Right atrium auricular region (tissue), 2 donors: ENCODE results near the gene CGRRF1. TPM values are rescaled to one million over a fixed set of nuclear protein-coding genes. Genes with fewer than 3 reads are reported as not detected.

Experiments
- DNase-seq: peaks from one replicate; pipeline ENCODE4 v3.0.0-alpha.2; 2019; ENCODE audit warnings: low spot score
- H3K27ac ChIP-seq, 2 donors: fragments of 200-600 bp; sonication (generic); 1 replicate in 1 of 2; 2 replicates in 1 of 2; pipeline ENCODE4 v1.5.1; 2016 to 2019
- H3K27me3 ChIP-seq, 2 donors: fragments of 200-600 bp; sonication (generic); one replicate each; pipeline versions ENCODE4 v1.5.1 to v1.6.0; 2017 to 2019
- H3K36me3 ChIP-seq: fragments of 200-600 bp; sonication (generic); one replicate; pipeline ENCODE4 v1.5.1; 2016
- H3K4me1 ChIP-seq, 2 donors: fragments of 200-600 bp; sonication (generic); one replicate each; pipeline versions ENCODE4 v1.5.1 to v1.6.0; 2017 to 2019
- H3K4me3 ChIP-seq, 2 donors: fragments of 200-600 bp; sonication (generic); 1 replicate in 1 of 2; 2 replicates in 1 of 2; pipeline ENCODE4 v1.5.1; 2017 to 2019; ENCODE audit warnings: mild to moderate bottlenecking in 1 of 2, moderate library complexity in 1 of 2
- H3K9me3 ChIP-seq, 2 donors: fragments of 200-600 bp; sonication (generic); one replicate each; pipeline ENCODE4 v1.5.1; 2019
- CTCF ChIP-seq, 2 donors: fragments of 200-600 bp; sonication (generic); IDR thresholded peaks; one replicate each; pipeline ENCODE4 v1.5.1; 2019; ENCODE audit warnings: antibody characterized with exemption in 2 of 2
- total RNA-seq, 2 donors: library from RNA; depleted of rRNA; stranded (reverse); fragments of >200 nt; gene quantifications; one replicate each; pipeline ENCODE4 v1.1.0, GENCODE V29; 2016

CGRRF1 gene
- total RNA-seq, 2 donors from 2014 or later, result 12.4 to 17.4 TPM

DNA sequence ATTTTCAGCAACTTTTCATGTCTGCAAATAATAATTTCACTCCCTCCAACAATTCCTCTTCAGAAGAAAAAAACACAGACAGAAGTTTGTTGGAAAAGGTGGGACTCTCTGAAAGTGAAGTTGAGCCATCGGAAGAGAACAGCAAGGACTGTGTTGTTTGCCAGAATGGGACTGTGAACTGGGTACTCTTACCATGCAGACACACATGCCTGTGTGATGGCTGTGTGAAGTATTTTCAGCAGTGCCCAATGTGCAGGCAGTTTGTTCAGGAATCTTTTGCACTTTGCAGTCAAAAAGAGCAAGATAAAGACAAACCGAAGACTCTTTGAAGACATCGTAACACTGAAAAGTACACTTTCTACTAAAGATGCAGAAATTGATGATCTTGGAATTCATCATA, 28.3 kb downstream of the CGRRF1 start:
- TF ChIP-seq CTCF (IDR thresholded peaks at IDR 0.05), result no peak
- no peaks in the 10 kb centered on the region for H3K27me3 ChIP-seq
- H3K4me1 ChIP-seq, result peaks cover 0 to 7% of the 10 kb centered on the region in 2 donors
- H3K4me3 ChIP-seq, result no peak overlapping the region
- no peak for DNase-seq
- H3K36me3 ChIP-seq, result peaks cover 10% of the 10 kb centered on the region
- H3K27ac ChIP-seq, result no peak overlapping the region
- H3K9me3 ChIP-seq, result no peaks in the 10 kb centered on the region

DNA sequence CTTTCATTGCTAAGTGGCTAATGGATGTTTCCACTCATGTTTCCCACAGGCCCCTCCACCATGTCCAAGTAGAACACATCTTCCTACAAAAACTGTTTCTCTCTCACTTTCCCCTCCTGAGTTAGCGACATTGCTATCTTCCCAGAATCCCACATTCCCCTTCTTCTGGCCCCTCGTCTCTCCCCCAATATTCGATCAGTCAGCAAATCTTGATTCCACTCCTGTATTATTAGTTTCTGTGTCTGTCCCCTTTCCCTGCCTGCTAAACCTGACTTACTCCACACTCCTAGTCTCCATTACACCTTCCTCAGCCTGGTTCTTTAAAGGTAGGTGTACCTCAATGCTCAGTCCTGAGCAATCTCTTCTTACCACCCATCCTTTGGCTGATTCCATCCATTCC, 37.9 kb downstream of the CGRRF1 start:
- Histone ChIP-seq H3K4me3 (no peak overlapping the region), H3K27ac (no peak overlapping the region), H3K4me1 (no peaks in the 10 kb centered on the region), H3K27me3 (no peaks in the 10 kb centered on the region), H3K36me3 (no peaks in the 10 kb centered on the region), H3K9me3 (no peaks in the 10 kb centered on the region)
- no peak for DNase-seq
- TF ChIP-seq CTCF (IDR thresholded peaks at IDR 0.05), result no peak

DNA sequence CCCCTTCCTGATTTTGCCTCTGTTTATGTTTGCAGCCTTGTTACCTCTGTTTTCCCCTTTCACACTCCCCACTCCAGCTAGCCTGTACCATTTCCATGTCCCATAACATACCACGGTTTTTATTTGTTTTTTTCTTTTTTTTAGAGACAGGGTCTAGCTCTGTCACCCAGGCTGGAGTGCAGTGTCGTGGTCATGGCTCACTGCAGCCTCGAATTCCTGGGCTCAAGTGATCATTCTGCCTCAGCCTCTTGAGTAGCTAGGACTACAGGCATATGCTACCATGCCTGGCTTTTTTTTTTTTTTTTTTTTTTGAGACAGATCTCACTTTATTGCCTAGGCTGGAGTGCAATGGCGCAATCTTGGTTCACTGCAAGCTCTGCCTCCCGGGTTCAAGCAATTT, 38.8 kb downstream of the CGRRF1 start:
- Histone ChIP-seq H3K4me3 (no peak overlapping the region), H3K9me3 (no peaks in the 10 kb centered on the region), H3K27ac (no peak overlapping the region), H3K36me3 (no peaks in the 10 kb centered on the region), H3K27me3 (no peaks in the 10 kb centered on the region), H3K4me1 (no peaks in the 10 kb centered on the region)
- no peak for DNase-seq
- no peak for TF ChIP-seq CTCF (IDR thresholded peaks at IDR 0.05)

DNA sequence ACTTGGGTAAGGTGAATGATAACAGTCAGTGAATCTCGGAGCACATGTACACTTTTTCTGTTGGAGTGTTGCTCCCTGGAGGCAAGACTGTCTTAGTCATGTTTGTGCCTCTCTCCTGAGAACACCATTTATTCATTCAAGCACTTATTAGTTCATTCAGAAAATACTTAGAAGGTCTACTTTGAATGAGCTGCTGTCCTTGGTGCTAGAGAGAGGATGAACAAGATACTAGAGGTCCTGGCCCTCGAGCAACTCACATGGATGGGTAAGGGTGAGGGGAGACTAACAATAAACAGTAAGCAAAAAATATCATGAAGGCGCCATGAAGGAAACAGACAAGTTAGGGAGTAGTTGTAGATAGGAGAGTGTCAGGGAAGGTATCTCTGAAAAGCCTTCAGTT, 40.2 kb downstream of the CGRRF1 start:
- H3K27ac ChIP-seq, result no peak overlapping the region
- no peak for TF ChIP-seq CTCF (IDR thresholded peaks at IDR 0.05)
- DNase-seq, result no peak

DNA sequence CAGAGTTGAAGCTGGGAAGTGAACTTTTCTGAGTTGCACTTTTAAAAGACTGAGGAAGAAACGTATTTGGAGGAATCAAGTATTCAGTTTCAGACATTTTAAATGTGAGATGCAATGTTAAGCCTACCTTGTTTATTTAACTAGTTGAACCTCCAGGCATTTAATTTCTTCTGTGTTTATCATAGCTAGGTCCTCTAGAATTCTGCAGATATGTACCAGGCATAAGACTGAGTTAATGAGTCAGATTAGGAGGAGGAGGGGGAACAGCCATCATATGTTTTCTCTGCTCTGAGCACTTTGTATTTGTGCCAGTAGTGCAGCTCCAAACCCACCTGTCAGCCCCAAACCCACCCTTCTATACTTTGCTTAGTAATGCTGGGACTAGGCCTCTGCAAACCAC, 40.8 kb downstream of the CGRRF1 start:
- Histone ChIP-seq H3K4me1 (no peaks in the 10 kb centered on the region), H3K9me3 (no peaks in the 10 kb centered on the region), H3K4me3 (no peak overlapping the region), H3K27ac (no peak overlapping the region), H3K36me3 (no peaks in the 10 kb centered on the region), H3K27me3 (no peaks in the 10 kb centered on the region)
- no peak for TF ChIP-seq CTCF (IDR thresholded peaks at IDR 0.05)
- DNase-seq, result no peak

More for the DNA sequence above, 40.2 kb downstream of the CGRRF1 start:
- H3K4me1 ChIP-seq, result no peaks in the 10 kb centered on the region
- no peaks in the 10 kb centered on the region for H3K9me3 ChIP-seq
- no peak overlapping the region for H3K4me3 ChIP-seq
- no peaks in the 10 kb centered on the region for H3K36me3 ChIP-seq
- H3K27me3 ChIP-seq, result no peaks in the 10 kb centered on the region

- Histone ChIP-seq H3K27me3 (no peaks in the 10 kb centered on the region), H3K9me3 (no peaks in the 10 kb centered on the region), H3K4me3 (no peak overlapping the region), H3K4me1 (no peaks in the 10 kb centered on the region), H3K36me3 (no peaks in the 10 kb centered on the region), H3K27ac (no peak overlapping the region)
- TF ChIP-seq CTCF (IDR thresholded peaks at IDR 0.05), result no peak
- DNase-seq, result no peak
Observed at GRCh38 chr14:54554401-54554800, 44.7 kb downstream of the CGRRF1 start.
